ENCODE results near the gene SH3BGRL. TPM values are rescaled to one million over a fixed set of nuclear protein-coding genes. Genes with fewer than 3 reads are reported as not detected.

The SH3BGRL gene
- total and polyA plus RNA-seq, 12 donors: 59.5 to 201 (median 135) TPM

- Histone ChIP-seq H3K9me3 (replicated peaks in 1 of 3) (no peaks in the 10 kb centered on the region), H3K27ac (no peak overlapping the region), H3K4me1 (replicated peaks in 1 of 2) (no peaks in the 10 kb centered on the region), H3K36me3 (replicated peaks in 1 of 2) (no peaks in the 10 kb centered on the region), H3K27me3 (no peaks in the 10 kb centered on the region), H3K4me3 (no peak overlapping the region)
- no peak for DNase-seq
- TF ChIP-seq CTCF (IDR thresholded peaks at IDR 0.05): no peak
- no peak for TF ChIP-seq POLR2A (IDR thresholded peaks at IDR 0.05)
- intact Hi-C loops (cut with DNase I): no loop called here
- 85 to 98% (median 92%) methylated on average over 1 of the region's 1 CpG for WGBS, 4 donors
Measured at GRCh38 chrX:81232218-81232617, 30.3 kb downstream of the SH3BGRL start.

- Histone ChIP-seq H3K4me3 (no peak overlapping the region), H3K4me1 (replicated peaks in 1 of 2) (no peaks in the 10 kb centered on the region), H3K36me3 (replicated peaks in 1 of 2) (no peaks in the 10 kb centered on the region), H3K9me3 (replicated peaks in 1 of 3) (no peaks in the 10 kb centered on the region), H3K27me3 (no peaks in the 10 kb centered on the region), H3K27ac (no peak overlapping the region)
- DNase-seq: no peak
- intact Hi-C loops (cut with DNase I): no loop called here
- no peak for TF ChIP-seq CTCF (IDR thresholded peaks at IDR 0.05)
- no peak for TF ChIP-seq POLR2A (IDR thresholded peaks at IDR 0.05)
- WGBS, 4 donors: 45 to 100% (median 67%) methylated on average over 1 of the region's 1 CpG; no CpG with 5 or more reads in 1 of the 4 donors
Measured at GRCh38 chrX:81237516-81237915, 35.6 kb downstream of the SH3BGRL start.

- no peak for DNase-seq
- H3K27me3 ChIP-seq: no peaks in the 10 kb centered on the region
- WGBS, 4 donors: 70 to 96% (median 88%) methylated on average over 2 to 4 of the region's 4 CpGs
- no peaks in the 10 kb centered on the region for H3K36me3 ChIP-seq (replicated peaks in 1 of 2)
- no peaks in the 10 kb centered on the region for H3K9me3 ChIP-seq (replicated peaks in 1 of 3)
- no peak for TF ChIP-seq CTCF (IDR thresholded peaks at IDR 0.05)
- TF ChIP-seq POLR2A (IDR thresholded peaks at IDR 0.05): no peak
- no peak overlapping the region for H3K27ac ChIP-seq
- no peaks in the 10 kb centered on the region for H3K4me1 ChIP-seq (replicated peaks in 1 of 2)
- intact Hi-C loops (cut with DNase I): no loop called here
- H3K4me3 ChIP-seq: no peak overlapping the region
Measured at GRCh38 chrX:81238166-81238565, 36.3 kb downstream of the SH3BGRL start.

- H3K27ac ChIP-seq: no peak overlapping the region
- WGBS, 4 donors: 76 to 100% (median 85%) methylated on average over 2 to 4 of the region's 4 CpGs
- no peak for DNase-seq
- no peaks in the 10 kb centered on the region for H3K27me3 ChIP-seq
- intact Hi-C loops (cut with DNase I): no loop called here
- H3K4me1 ChIP-seq (replicated peaks in 1 of 2): no peaks in the 10 kb centered on the region
- TF ChIP-seq CTCF (IDR thresholded peaks at IDR 0.05) (no peak), POLR2A (IDR thresholded peaks at IDR 0.05) (no peak)
- no peak overlapping the region for H3K4me3 ChIP-seq
- no peaks in the 10 kb centered on the region for H3K36me3 ChIP-seq (replicated peaks in 1 of 2)
- no peaks in the 10 kb centered on the region for H3K9me3 ChIP-seq (replicated peaks in 1 of 3)
Measured at GRCh38 chrX:81240701-81241331, 38.9 kb downstream of the SH3BGRL start.

Measured in adrenal gland (tissue), 12 donors.